Stomach smooth muscle (tissue), 2 donors: ENCODE data around the gene PIN1.

ENCODE experiments used
- H3K27ac ChIP-seq: one replicate; pipeline ENCODE4 v1.7.0; 2013; ENCODE audit warnings: mild to moderate bottlenecking, low read length, inconsistent platforms
- H3K27me3 ChIP-seq, 2 donors: one replicate each; pipeline ENCODE4 v1.7.0; 2013; ENCODE audit warnings: low read length in 2 of 2; ENCODE audit not compliant: insufficient read depth in 2 of 2, control insufficient read depth in 1 of 2
- H3K36me3 ChIP-seq, 2 donors: one replicate each; pipeline ENCODE4 v1.7.0; 2013; ENCODE audit warnings: low read length in 2 of 2; ENCODE audit not compliant: control insufficient read depth in 2 of 2, insufficient read depth in 2 of 2
- H3K4me1 ChIP-seq: one replicate; pipeline ENCODE4 v1.7.0; 2013; ENCODE audit warnings: low read length; ENCODE audit not compliant: control insufficient read depth, insufficient read depth
- H3K4me3 ChIP-seq, 2 donors: one replicate each; pipeline ENCODE4 v1.7.0; 2013; ENCODE audit warnings: low read length in 2 of 2
- H3K9ac ChIP-seq, 2 donors: one replicate each; pipeline ENCODE4 v1.7.0; 2013; ENCODE audit warnings: low read length in 2 of 2, mild to moderate bottlenecking in 1 of 2
- H3K9me3 ChIP-seq, 2 donors: one replicate each; pipeline ENCODE4 v1.7.0; 2013; ENCODE audit warnings: low read length in 2 of 2; ENCODE audit not compliant: control insufficient read depth in 2 of 2
- donor health status: healthy.
- donor health status: Pancreatic carcinoma.

PIN1 gene

GRCh38 chr19:9793071-9793591 is 42.0 kb upstream of the PIN1 start:
- H3K9me3 ChIP-seq: no peaks in the 10 kb centered on the region
- peak overlapping the region; percentile 96 for H3K27ac ChIP-seq
- peak overlapping the region; percentile 65 to 76 for H3K9ac ChIP-seq
- H3K4me1 ChIP-seq: peaks cover 26% of the 10 kb centered on the region
- H3K27me3 ChIP-seq: no peaks in the 10 kb centered on the region
- no peaks in the 10 kb centered on the region for H3K36me3 ChIP-seq
- H3K4me3 ChIP-seq: peak overlapping the region; percentile 73 to 86

DNA sequence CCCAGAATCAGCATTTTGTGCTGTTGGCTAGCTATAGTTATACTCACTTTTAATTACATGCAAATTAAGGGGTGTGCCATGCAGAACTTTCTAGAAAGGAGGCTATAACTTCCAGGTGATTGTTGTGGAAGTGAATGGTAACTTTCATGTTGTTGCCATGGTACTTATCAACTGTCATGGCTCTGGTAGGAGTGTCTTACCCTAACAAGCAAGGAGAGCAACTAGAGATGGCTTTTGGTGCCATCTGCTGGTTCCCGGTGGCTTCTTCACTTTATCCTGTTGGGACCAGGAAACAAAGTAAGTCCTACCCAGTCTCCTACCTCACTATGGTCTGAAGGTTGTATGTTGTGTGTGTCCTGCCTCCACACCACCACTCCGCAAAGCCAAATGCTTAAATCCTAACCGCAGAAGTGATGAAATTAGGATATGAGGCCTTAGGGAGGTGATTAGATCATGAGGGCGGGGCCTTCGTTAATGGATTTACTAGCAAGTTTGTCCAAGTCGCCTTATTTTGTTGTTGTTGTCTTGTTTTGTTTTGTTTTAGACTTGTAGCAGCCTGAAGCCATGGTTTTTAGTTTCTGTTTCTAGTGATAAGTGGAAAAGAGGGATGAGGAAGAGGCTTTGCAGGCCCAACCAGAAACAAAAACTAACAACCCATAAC is 38.9 kb upstream of the PIN1 start:
- H3K9me3 ChIP-seq: no peaks in the 10 kb centered on the region
- H3K27ac ChIP-seq: no peak overlapping the region
- H3K9ac ChIP-seq: no peak overlapping the region
- H3K36me3 ChIP-seq: no peaks in the 10 kb centered on the region
- peaks cover 11% of the 10 kb centered on the region for H3K4me1 ChIP-seq
- no peaks in the 10 kb centered on the region for H3K27me3 ChIP-seq
- no peak overlapping the region for H3K4me3 ChIP-seq

GRCh38 chr19:9797871-9798270 is 37.2 kb upstream of the PIN1 start:
- H3K9me3 ChIP-seq: no peaks in the 10 kb centered on the region
- no peak overlapping the region for H3K4me3 ChIP-seq
- H3K4me1 ChIP-seq: peaks cover 7% of the 10 kb centered on the region
- no peaks in the 10 kb centered on the region for H3K27me3 ChIP-seq
- no peak overlapping the region for H3K27ac ChIP-seq
- no peak overlapping the region for H3K9ac ChIP-seq
- H3K36me3 ChIP-seq: no peaks in the 10 kb centered on the region

GRCh38 chr19:9799162-9799561 is 36.0 kb upstream of the PIN1 start:
- H3K27ac ChIP-seq: no peak overlapping the region
- no peak overlapping the region for H3K9ac ChIP-seq
- H3K36me3 ChIP-seq: no peaks in the 10 kb centered on the region
- H3K27me3 ChIP-seq: no peaks in the 10 kb centered on the region
- H3K4me1 ChIP-seq: peaks cover 3% of the 10 kb centered on the region
- no peak overlapping the region for H3K4me3 ChIP-seq
- H3K9me3 ChIP-seq: no peaks in the 10 kb centered on the region

DNA sequence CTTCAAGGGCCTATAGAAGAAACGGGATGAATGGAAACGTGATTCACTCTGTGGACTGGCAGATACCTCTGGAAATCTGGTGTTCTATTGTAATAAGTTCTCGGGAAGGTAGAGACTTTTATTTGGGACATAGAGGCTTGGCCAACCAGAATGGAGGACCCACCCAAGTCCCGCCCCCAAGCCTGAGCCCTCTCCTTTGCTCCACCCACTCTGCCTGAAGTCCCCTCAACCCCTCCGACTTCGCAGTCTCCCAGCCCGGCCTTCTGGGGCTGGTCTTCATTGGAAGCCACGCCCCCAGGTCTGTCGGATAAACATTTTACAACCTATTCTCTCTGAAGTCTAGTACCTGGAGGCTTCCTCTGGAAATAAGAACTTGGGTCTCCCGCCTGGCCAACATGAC is 33.1 kb upstream of the PIN1 start:
- H3K9me3 ChIP-seq: no peaks in the 10 kb centered on the region
- no peaks in the 10 kb centered on the region for H3K27me3 ChIP-seq
- no peak overlapping the region for H3K27ac ChIP-seq
- no peak overlapping the region for H3K4me3 ChIP-seq
- H3K4me1 ChIP-seq: no peaks in the 10 kb centered on the region
- H3K9ac ChIP-seq: no peak overlapping the region
- H3K36me3 ChIP-seq: peaks cover 3 to 10% of the 10 kb centered on the region in 2 donors

- Histone ChIP-seq H3K9ac (no peak overlapping the region), H3K4me1 (no peaks in the 10 kb centered on the region), H3K36me3 (peaks cover 24 to 36% of the 10 kb centered on the region in 2 donors), H3K4me3 (no peak overlapping the region), H3K9me3 (no peaks in the 10 kb centered on the region), H3K27ac (no peak overlapping the region), H3K27me3 (no peaks in the 10 kb centered on the region)
Measured at GRCh38 chr19:9806803-9807202, 28.3 kb upstream of the PIN1 start.

DNA sequence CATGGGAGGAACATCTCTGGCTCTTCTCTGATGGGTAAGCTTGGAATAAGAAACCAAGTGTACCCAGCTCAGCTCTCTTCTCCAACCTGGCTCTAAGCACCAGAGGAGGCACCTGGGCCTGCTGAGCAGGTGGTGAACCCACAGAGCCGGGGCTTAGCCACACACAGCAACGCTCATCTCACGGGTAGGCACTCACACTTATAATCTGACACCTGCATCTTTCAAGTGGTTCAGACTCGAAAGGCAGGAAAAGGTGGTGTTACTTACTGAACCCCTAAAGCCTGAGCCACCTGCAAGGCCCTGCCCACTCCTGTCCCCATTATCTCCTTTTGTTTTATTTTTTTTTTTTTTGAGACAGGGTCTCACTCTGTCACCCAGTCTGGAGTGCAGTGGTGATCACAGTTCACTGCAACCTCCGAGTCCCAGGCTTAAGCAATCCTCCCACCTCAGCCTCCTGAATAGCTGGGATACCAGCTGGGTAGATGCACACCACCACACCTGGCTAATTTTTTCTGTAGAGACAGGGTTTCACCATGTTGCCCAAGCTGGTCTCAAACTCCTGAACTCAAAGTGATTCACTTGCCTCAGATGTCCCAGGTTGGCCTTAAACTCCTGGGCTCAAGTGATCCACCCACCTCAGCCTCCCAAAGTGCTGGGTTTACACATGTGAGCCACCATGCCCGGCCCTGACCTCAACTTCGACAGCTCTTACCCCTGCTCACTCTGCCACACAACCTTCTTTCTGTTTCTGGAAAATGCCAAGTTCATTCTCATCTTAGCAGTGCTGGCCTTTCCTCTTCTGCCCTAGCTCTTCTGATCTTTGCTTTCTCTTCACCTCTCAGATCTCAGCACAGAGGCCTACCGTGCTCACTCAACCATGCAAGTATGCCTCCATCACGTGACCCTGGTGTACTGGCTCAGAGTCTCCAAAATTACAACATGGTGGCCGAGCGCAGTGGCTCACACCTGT is 26.0 kb upstream of the PIN1 start:
- Histone ChIP-seq H3K9me3 (no peaks in the 10 kb centered on the region), H3K27me3 (no peaks in the 10 kb centered on the region), H3K36me3 (peaks cover 24 to 36% of the 10 kb centered on the region in 2 donors), H3K4me3 (no peak overlapping the region), H3K4me1 (no peaks in the 10 kb centered on the region), H3K9ac (no peak overlapping the region), H3K27ac (no peak overlapping the region)

DNA sequence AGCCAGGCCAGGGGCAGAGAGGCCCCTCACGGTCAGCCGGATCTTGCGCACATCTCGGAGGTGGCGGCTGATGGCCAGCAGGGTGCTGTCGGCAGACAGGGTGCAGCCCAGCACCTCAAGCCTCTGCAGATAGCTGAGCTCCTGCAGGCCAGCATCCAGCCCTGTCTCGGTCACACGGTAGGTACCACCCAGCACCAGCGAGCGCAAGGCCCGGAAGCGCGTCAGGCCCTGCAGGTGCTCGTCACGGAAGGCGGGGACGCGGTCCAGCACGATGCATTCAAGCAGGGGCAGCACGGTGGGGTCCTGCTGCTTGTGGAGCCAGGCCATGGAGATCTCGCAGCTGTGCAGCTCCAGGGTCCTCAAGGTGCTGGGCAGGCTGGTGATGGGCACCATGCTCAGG is 24.0 kb upstream of the PIN1 start:
- no peak overlapping the region for H3K27ac ChIP-seq
- no peaks in the 10 kb centered on the region for H3K4me1 ChIP-seq
- no peaks in the 10 kb centered on the region for H3K27me3 ChIP-seq
- H3K9me3 ChIP-seq: no peaks in the 10 kb centered on the region
- no peak overlapping the region for H3K9ac ChIP-seq
- H3K36me3 ChIP-seq: peaks cover 21 to 36% of the 10 kb centered on the region in 2 donors
- no peak overlapping the region for H3K4me3 ChIP-seq

DNA sequence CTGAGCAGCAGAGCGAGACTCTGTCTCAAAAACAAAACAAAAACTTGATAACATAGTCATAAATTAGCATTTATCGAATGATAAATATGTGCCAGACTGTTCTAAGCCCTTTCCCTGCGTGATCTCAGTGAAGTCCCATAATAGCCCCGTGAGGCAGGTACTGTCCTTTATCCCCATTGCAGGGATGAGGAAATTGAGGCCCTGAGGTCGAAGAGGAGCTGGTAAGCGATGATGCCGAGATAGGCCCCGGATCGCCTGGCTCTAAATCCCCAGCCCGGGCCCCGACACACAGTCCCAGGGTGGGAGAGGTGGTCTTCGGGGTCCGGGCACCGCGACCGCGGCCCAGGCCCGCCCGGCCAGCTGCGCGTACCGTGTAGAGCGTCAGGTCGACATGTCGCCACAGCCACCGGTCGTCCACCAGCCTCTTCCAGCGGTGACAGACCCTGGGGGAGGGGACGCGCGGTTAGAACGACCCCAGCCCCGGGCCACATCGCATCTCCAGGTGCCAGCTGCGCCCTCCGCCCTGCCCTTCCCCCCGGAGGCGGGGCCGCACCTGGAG is 16.9 kb upstream of the PIN1 start:
- peak overlapping the region; percentile 95 to 98 for H3K4me3 ChIP-seq
- no peaks in the 10 kb centered on the region for H3K36me3 ChIP-seq
- H3K27me3 ChIP-seq: no peaks in the 10 kb centered on the region
- H3K4me1 ChIP-seq: peaks cover 19% of the 10 kb centered on the region
- peak overlapping the region; percentile 94 for H3K27ac ChIP-seq
- peak overlapping the region; percentile 91 for H3K9ac ChIP-seq
- H3K9me3 ChIP-seq: no peaks in the 10 kb centered on the region

GRCh38 chr19:9818734-9819595 is 16.2 kb upstream of the PIN1 start, which contains the start of gene FBXL12:
TSS of gene FBXL12 (minus strand) at chr19:9819079. CDS start at chr19:9818813, 266 bp downstream.
- H3K27me3 ChIP-seq: no peaks in the 10 kb centered on the region
- no peaks in the 10 kb centered on the region for H3K36me3 ChIP-seq
- peak within 1 kb of the TSS; percentile 91 for H3K9ac ChIP-seq
- no peaks in the 10 kb centered on the region for H3K9me3 ChIP-seq
- H3K27ac ChIP-seq: peak within 1 kb of the TSS; percentile 94
- H3K4me1 ChIP-seq: peaks cover 19% of the 10 kb centered on the region
- H3K4me3 ChIP-seq: peak within 1 kb of the TSS; percentile 95 to 98
